ENCODE results near the gene SEM1. TPM values are rescaled to one million over a fixed set of nuclear protein-coding genes. Genes with fewer than 3 reads are reported as not detected.

SEM1 gene
- polyA plus RNA-seq, 2 of the 4 experiments (the other 2 are of a cell fraction), result 235 to 859 TPM

- TF ChIP-seq HMGXB4 (CRISPR knock-in tag; IDR thresholded peaks at IDR 0.05; ENCODE audit: borderline replicate concordance), result no peak
- TF ChIP-seq RARB (CRISPR knock-in tag; IDR thresholded peaks at IDR 0.05), result no peak
Measured at GRCh38 chr7:96734343-96734742, 24.7 kb upstream of the SEM1 start (continued).

- no peak overlapping the region for H3K27ac ChIP-seq
- no peak for ATAC-seq
Measured at GRCh38 chr7:96729820-96730219, 20.2 kb upstream of the SEM1 start.

GRCh38 chr7:96728139-96728538, 18.5 kb upstream of the SEM1 start:
- POLR2A ChIA-PET, result no interaction called here

More at GRCh38 chr7:96729820-96730219, 20.2 kb upstream of the SEM1 start:
- POLR2A ChIA-PET, result no interaction called here
- DNase-seq (ENCODE audit: low read depth in 1 of 2, low spot score in 1 of 2) (no peak), FAIRE-seq (no peak)
- WGBS (ENCODE audit: missing lambda C conversion rate), result 35% methylated on average over 2 of the region's 2 CpGs
- Histone ChIP-seq H3K4me1 (no peaks in the 10 kb centered on the region), H3K4me3 (no peak overlapping the region), H3K9me3 (no peaks in the 10 kb centered on the region), H3K4me2 (no peak overlapping the region)
- CTCF ChIA-PET, result no interaction called here
- TF ChIP-seq MAFK (IDR thresholded peaks at IDR 0.05; ENCODE audit: partially characterized antibody) (peak; percentile 10), CEBPB (IDR thresholded peaks at IDR 0.05) (no peak)

GRCh38 chr7:96727534-96728088, 18.0 kb upstream of the SEM1 start:
- ATAC-seq (no peak), FAIRE-seq (no peak), DNase-seq (ENCODE audit: low read depth in 1 of 2, low spot score in 1 of 2) (no peak)
- H3K4me1 ChIP-seq, result no peaks in the 10 kb centered on the region
- H3K27ac ChIP-seq, result no peak overlapping the region
- ChIA-PET CTCF (no interaction called here), POLR2A (no interaction called here)
- WGBS (ENCODE audit: missing lambda C conversion rate), result 41% methylated on average over 3 of the region's 3 CpGs
- H3K9me3 ChIP-seq, result no peaks in the 10 kb centered on the region
- TF ChIP-seq NPAS2 (CRISPR knock-in tag; IDR thresholded peaks at IDR 0.05; ENCODE audit: borderline replicate concordance) (no peak), ZC3H11A (IDR thresholded peaks at IDR 0.05) (no peak), JUNB (IDR thresholded peaks at IDR 0.05) (no peak), BHLHE40 (IDR thresholded peaks at IDR 0.05; ENCODE audit: low read depth, low read length) (no peak), REST (IDR thresholded peaks at IDR 0.05) (no peak), RARB (CRISPR knock-in tag; IDR thresholded peaks at IDR 0.05) (no peak), EHF (CRISPR knock-in tag; IDR thresholded peaks at IDR 0.05) (no peak), CHD2 (IDR thresholded peaks at IDR 0.05; ENCODE audit: low read length, partially characterized antibody) (no peak), SREBF2 (IDR thresholded peaks at IDR 0.05) (no peak), HOXA7 (CRISPR knock-in tag; IDR thresholded peaks at IDR 0.05) (no peak), HES2 (IDR thresholded peaks at IDR 0.05) (no peak), ELK1 (IDR thresholded peaks at IDR 0.05; ENCODE audit: low read depth, low read length) (no peak), FOSL2 (IDR thresholded peaks at IDR 0.05) (no peak), FOSL2 (CRISPR knock-in tag; IDR thresholded peaks at IDR 0.05) (no peak)
- no peak overlapping the region for H3K4me2 ChIP-seq
- H3K4me3 ChIP-seq, result no peak overlapping the region

More at GRCh38 chr7:96728139-96728538, 18.5 kb upstream of the SEM1 start:
- FAIRE-seq (no peak), DNase-seq (ENCODE audit: low read depth in 1 of 2, low spot score in 1 of 2) (no peak), ATAC-seq (no peak)
- H3K4me3 ChIP-seq, result no peak overlapping the region
- 57% methylated on average over 4 of the region's 4 CpGs for WGBS (ENCODE audit: missing lambda C conversion rate)
- no peak overlapping the region for H3K4me2 ChIP-seq
- CTCF ChIA-PET, result no interaction called here
- H3K4me1 ChIP-seq, result no peaks in the 10 kb centered on the region
- TF ChIP-seq SREBF2 (IDR thresholded peaks at IDR 0.05), result no peak
- TF ChIP-seq ZC3H11A (IDR thresholded peaks at IDR 0.05), result no peak
- TF ChIP-seq CBX2 (IDR thresholded peaks at IDR 0.05; ENCODE audit: borderline replicate concordance, low read depth), result no peak
- TF ChIP-seq HOXB13 (CRISPR knock-in tag; IDR thresholded peaks at IDR 0.05; ENCODE audit: low read depth), result no peak
- TF ChIP-seq SMC3 (IDR thresholded peaks at IDR 0.05), result no peak
- no peak overlapping the region for H3K27ac ChIP-seq
- no peaks in the 10 kb centered on the region for H3K9me3 ChIP-seq

All from A549 (cell line).